Glomerular endothelial cell (primary cell): Measurements from ENCODE around the gene TGM6. TPM values are rescaled to one million over a fixed set of nuclear protein-coding genes. Genes with fewer than 3 reads are reported as not detected.

Experiments
- DNase-seq: peaks from one replicate; pipeline ENCODE4 v3.0.0-alpha.2; 2011; ENCODE audit warnings: low read depth, low spot score; ENCODE audit errors: extremely low read depth
- total RNA-seq: library from RNA; depleted of rRNA; stranded (reverse); fragments of >200 nt; gene quantifications from 2 replicates; pipeline ENCODE4 v1.2.3, GENCODE V29; 2015

The TGM6 gene
- total RNA-seq, 1 donor from 2014 or later, result not detected

DNA sequence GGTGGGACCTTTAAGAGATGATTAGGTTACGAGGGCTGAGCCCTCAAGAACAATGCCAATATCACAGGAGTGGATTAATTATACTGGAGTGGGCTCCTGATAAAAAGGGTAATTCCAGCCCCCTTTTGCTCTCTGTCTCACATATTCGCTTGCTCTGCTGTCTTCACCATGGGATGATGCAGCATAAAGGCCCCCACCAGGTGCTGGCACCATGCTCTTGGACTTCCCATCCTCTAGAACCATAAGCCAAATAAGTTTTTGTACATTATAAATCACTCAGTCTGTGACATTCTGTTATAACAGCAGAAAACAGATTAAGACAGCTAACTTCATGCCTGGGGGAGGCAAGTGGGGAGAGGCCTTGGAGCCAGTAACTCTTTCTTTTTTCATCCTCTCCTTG, 99.7 kb downstream of the TGM6 start:
- no peak for DNase-seq

Other genes with a start within 250 kb of the TGM6 start
- gene TGM3, start 84.9 kb upstream of the TGM6 start, total RNA-seq, result 3.5 TPM in 1 of 2 replicates, not detected in the other
- gene SNRPB, start 89.9 kb downstream of the TGM6 start, total RNA-seq, result 349 and 358 TPM in 2 replicates
- gene ZNF343, start 128.0 kb downstream of the TGM6 start, total RNA-seq, result 5.5 and 12.0 TPM in 2 replicates
- not detected in 2 replicates for gene TMC2, start 155.7 kb downstream of the TGM6 start, total RNA-seq